HL-60 (cell line): ENCODE measurements around the gene C1orf232.

Source experiments
- DNase-seq, 2 experiments: peaks; one replicate each; pipeline ENCODE4 v3.0.0-alpha.2; 2010 to 2020; ENCODE audit warnings: low read depth in 1 of 2, low spot score in 1 of 2
- H3K27ac ChIP-seq: fragments of 250-450 bp; sonication (Bioruptor Pico); replicated peaks from 2 replicates; pipeline ENCODE4 v1.5.1; 2020; ENCODE audit warnings: mild to moderate bottlenecking, moderate library complexity
- H3K27me3 ChIP-seq: fragments of 250-450 bp; sonication (Bioruptor Pico); 2 replicates; pipeline ENCODE4 v1.5.1; 2021; ENCODE audit warnings: mild to moderate bottlenecking, moderate library complexity; ENCODE audit not compliant: insufficient read depth, poor library complexity, severe bottlenecking
- H3K4me3 ChIP-seq: replicated peaks from 2 replicates; pipeline ENCODE4 v1.5.1; 2011; ENCODE audit warnings: mild to moderate bottlenecking, control low read depth, low read length; ENCODE audit not compliant: insufficient read depth
- CTCF ChIP-seq: IDR thresholded peaks from one replicate; pipeline ENCODE4 v1.5.1; 2011; ENCODE audit warnings: low read length, control low read depth, inconsistent platforms; ENCODE audit not compliant: insufficient read depth
- GABPA ChIP-seq: IDR thresholded peaks from 2 replicates; pipeline ENCODE4 v1.6.1; 2012; ENCODE audit warnings: low read depth
- POLR2AphosphoS5 ChIP-seq: IDR thresholded peaks from 2 replicates; pipeline ENCODE4 v1.6.1; 2012; ENCODE audit warnings: low read depth
- REST ChIP-seq: IDR thresholded peaks from 2 replicates; pipeline ENCODE4 v1.6.1; 2012; ENCODE audit warnings: low read depth; ENCODE audit not compliant: insufficient replicate concordance
- SPI1 ChIP-seq: IDR thresholded peaks from 2 replicates; pipeline ENCODE4 v1.6.1; 2012; ENCODE audit warnings: low read depth, mild to moderate bottlenecking, borderline replicate concordance

Gene C1orf232

DNA sequence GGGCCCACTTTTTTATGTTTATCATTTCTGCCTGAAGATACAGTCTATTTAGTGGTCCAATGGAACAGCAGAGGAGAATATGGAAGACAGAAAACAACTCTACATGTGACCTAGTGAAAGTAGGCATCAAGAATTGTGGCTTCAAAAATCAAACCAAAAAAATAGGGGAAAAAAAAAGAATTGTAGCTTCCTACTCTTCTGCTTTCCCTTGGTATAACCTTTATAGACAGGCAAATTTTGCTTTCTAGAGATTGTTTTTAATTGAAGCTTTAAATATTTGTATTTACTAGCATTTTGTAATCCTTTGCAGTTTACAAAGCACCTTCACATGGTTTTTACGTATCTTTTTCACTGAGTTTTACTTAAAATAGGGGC, 42.8 kb downstream of the C1orf232 start:
- TF ChIP-seq REST, result no peak
- Histone ChIP-seq H3K27ac (peak overlapping the region; percentile 90), H3K4me3 (no peak overlapping the region), H3K27me3 (no peaks in the 10 kb centered on the region)
- no peak for DNase-seq

GRCh38 chr1:26125382-26125781, 43.4 kb downstream of the C1orf232 start:
- Histone ChIP-seq H3K27me3 (no peaks in the 10 kb centered on the region), H3K4me3 (no peak overlapping the region), H3K27ac (peak overlapping the region; percentile 90)
- no peak for DNase-seq
- TF ChIP-seq CTCF (no peak), SPI1 (no peak), POLR2AphosphoS5 (no peak), REST (no peak), GABPA (no peak)

- Histone ChIP-seq H3K27me3 (no peaks in the 10 kb centered on the region), H3K4me3 (no peak overlapping the region), H3K27ac (peak overlapping the region; percentile 90)
- no peak for DNase-seq
- TF ChIP-seq SPI1 (no peak), CTCF (no peak), REST (no peak), POLR2AphosphoS5 (no peak), GABPA (no peak)
These were observed 44.1 kb downstream of the C1orf232 start for GRCh38 chr1:26124418-26125331.
